Jurkat, Clone E6-1 (cell line): Measurements from ENCODE around the gene LIME1.

Source experiments
- DNase-seq: peaks from one replicate; pipeline ENCODE4 v3.0.0-alpha.2; 2011; ENCODE audit warnings: low read depth, low spot score
- H3K4me3 ChIP-seq: 2 replicates; pipeline ENCODE4 v1.5.1; 2011; ENCODE audit warnings: mild to moderate bottlenecking, low read length, control low read depth, moderate library complexity

LIME1 gene

GRCh38 chr20:63734946-63735858 is 1.3 kb upstream of the LIME1 start:
- DNase-seq = no peak

GRCh38 chr20:63736893-63737694 is 630 bp downstream of the LIME1 start:
- H3K4me3 ChIP-seq = peak overlapping the region; percentile 93
- no peak for DNase-seq

More at GRCh38 chr20:63734946-63735858, 1.3 kb upstream of the LIME1 start:
- H3K4me3 ChIP-seq = 0 out of 2 replicates have a peak overlapping the region, but pooled peaks have one; percentile 93

DNA sequence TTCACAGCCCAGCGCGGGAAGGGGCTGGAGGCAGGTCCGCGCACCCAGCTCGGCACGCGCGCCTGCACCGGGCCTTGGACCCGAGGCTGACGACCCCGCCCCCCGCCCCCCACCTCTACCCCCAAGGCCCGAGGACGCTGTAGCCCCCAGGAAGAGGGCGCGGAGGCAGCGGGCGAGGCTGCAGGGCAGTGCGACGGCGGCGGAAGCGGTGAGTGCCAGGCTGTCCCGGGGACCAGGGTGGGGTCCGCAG is 1.2 kb downstream of the LIME1 start:
- peak overlapping the region; percentile 93 for H3K4me3 ChIP-seq
- DNase-seq = no peak

GRCh38 chr20:63737945-63738686 is 1.7 kb downstream of the LIME1 start:
- no peak for DNase-seq
- peak overlapping the region; percentile 93 for H3K4me3 ChIP-seq

DNA sequence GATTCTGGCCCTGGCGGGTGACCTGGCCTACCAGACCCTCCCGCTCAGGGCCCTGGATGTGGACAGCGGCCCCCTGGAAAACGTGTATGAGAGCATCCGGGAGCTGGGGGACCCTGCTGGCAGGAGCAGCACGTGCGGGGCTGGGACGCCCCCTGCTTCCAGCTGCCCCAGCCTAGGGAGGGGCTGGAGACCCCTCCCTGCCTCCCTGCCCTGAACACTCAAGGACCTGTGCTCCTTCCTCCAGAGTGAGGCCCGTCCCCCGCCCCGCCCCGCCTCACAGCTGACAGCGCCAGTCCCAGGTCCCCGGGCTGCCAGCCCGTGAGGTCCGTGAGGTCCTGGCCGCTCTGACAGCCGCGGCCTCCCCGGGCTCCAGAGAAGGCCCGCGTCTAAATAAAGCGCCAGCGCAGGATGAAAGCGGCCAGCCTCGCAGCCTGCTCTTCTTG is 2.2 kb downstream of the LIME1 start:
- DNase-seq = no peak
- H3K4me3 ChIP-seq = peak overlapping the region; percentile 93

GRCh38 chr20:63739130-63740069 is 2.9 kb downstream of the LIME1 start, which contains the start of gene SLC2A4RG:
TSS of gene SLC2A4RG (plus strand) at chr20:63739776. CDS start at chr20:63739913, 137 bp downstream.
- DNase-seq = no peak
- peak within 1 kb of the TSS; percentile 93 for H3K4me3 ChIP-seq

DNA sequence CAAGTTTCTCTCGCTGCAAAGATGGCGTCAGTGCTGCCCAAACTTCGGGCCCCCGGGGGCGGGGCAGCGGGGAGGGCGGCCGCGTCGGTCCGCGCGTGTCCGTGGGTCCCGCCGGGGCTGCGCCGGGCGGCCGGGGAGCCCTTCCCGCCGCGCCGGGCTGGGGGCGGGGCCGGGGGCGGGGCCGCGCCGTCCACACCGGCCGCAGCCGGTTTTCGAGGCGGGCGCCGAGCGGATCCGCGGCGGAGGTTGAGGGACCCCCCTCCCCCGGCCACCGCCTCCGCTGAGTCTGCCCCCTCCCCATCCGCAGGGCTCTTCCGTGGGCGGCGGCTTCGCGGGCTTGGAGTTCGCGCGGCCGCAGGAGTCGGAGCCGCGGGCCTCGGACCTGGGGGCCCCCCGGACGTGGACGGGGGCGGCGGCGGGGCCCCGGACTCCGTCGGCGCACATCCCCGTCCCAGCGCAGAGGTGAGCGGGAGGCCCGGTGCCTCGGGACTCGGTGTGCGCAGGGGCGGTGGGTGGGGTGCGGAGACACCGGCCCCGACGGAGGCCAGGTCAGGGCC is 3.7 kb downstream of the LIME1 start:
- H3K4me3 ChIP-seq = no peak overlapping the region
- DNase-seq = no peak

DNA sequence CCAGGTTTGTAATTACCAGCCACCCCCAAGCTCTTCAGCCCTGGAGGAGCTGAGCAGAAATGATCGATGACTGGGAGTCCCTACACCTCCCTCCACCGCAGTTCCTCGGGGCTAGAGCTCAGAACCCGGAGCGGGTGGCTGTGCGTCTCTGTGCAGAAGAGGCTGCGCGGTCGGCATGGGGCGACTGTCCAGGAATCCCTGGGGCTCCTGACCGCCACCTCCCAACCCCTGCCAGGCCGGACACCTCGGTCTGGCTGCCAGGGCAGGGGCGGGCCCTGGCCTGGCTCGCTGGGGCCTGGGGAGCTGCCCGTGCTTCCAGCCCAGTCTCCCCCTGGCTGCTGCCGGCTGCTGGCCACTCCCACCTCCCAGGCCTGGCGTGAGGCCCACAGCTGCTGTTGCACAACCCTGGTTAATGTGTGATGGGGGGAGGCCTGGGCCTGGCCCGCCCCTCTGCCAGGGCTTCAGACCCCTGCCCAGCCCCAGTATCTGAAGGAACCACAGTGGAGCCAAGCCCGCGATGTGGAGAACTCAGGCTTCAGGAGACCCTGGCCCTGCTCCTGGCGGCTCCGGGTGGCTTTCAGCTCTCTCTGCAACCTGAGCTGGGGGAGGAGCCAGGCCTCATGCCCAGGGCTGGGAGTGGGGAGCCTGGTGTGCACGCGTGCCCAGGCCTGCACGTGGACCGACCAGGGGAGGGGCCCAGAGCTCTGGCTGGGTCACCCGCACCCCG is 4.3 kb downstream of the LIME1 start:
- DNase-seq = no peak
- no peak overlapping the region for H3K4me3 ChIP-seq

DNA sequence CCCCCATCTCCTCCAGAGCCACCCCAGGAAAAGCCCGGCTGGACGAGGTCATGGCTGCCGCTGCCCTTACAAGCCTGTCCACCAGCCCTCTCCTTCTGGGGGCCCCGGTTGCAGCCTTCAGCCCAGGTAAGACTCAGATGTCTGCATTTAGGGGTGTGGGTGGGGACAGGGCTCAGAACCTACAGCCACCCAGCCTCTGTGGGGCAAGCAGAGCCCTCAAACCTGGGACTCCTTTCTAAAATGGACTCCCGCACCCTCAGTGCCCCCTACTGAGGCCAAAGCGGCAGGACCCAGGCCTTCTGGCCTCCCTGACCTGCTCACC is 4.9 kb downstream of the LIME1 start:
- no peak overlapping the region for H3K4me3 ChIP-seq
- no peak for DNase-seq

DNA sequence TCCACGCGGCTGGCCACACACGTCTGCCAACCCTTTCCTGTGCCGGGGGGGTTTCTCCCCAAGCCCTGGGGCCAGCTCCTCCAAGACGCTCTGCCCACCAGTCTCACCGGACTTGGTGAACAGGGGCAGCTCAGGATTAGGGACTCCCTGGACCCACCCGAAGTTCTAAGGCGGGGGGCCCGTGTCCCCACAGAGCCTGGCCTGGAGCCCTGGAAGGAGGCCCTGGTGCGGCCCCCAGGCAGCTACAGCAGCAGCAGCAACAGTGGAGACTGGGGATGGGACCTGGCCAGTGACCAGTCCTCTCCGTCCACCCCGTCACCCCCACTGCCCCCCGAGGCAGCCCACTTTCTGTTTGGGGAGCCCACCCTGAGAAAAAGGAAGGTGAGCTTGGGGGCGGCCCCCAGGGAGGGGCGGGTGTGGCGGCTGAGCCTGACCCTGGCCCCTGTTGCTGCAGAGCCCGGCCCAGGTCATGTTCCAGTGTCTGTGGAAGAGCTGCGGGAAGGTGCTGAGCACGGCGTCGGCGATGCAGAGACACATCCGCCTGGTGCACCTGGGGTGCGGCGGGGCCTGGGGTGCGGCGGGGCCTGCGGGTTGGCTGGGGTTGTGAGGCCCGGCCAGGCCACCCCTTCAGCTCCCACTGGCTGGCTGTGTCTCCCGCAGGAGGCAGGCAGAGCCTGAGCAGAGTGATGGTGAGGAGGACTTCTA is 5.4 kb downstream of the LIME1 start:
- no peak for DNase-seq
- no peak overlapping the region for H3K4me3 ChIP-seq

GRCh38 chr20:63742381-63743024 is 6.0 kb downstream of the LIME1 start:
- no peak for DNase-seq
- no peak overlapping the region for H3K4me3 ChIP-seq

DNA sequence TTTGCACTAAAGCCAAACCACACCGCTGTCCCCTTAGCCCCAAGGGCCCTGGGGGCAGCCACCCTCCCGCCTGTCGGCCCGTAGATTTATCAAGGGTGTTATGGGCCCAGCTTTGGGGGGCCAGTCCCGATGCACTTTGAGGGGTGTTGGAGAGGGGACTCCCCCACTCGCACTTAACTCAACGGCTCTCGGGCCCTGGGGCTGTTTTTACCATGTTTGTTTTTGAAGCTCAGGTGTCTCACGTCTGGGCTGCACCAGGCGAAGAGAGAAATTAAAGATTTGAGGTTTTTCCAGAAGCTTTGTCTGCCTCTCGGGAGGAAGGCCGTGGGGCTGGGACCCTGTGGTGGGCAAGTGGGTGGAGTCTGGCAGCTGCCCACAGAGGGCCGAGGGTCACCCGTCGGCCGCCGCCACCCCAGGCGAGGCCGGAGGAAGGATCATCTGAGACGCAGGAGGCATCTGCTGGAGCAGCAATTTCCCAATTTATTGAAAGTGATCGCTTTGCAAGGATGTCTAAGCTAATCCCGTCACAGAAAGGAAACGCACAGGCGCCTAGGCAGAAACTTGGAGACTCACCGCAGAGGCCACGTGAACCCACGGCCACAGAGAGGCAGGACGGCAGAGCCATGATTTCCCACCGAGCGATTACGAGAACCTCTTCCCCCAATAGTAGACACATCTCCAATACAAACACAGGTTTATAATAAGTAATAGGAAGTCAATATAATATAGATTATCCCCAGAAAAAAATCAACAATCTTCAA is 6.9 kb downstream of the LIME1 start:
- no peak for DNase-seq
- no peak overlapping the region for H3K4me3 ChIP-seq

GRCh38 chr20:63744158-63744557 is 7.7 kb downstream of the LIME1 start:
- no peak overlapping the region for H3K4me3 ChIP-seq
- DNase-seq = no peak

GRCh38 chr20:63744574-63745423 is 8.3 kb downstream of the LIME1 start:
- no peak overlapping the region for H3K4me3 ChIP-seq
- DNase-seq = no peak

DNA sequence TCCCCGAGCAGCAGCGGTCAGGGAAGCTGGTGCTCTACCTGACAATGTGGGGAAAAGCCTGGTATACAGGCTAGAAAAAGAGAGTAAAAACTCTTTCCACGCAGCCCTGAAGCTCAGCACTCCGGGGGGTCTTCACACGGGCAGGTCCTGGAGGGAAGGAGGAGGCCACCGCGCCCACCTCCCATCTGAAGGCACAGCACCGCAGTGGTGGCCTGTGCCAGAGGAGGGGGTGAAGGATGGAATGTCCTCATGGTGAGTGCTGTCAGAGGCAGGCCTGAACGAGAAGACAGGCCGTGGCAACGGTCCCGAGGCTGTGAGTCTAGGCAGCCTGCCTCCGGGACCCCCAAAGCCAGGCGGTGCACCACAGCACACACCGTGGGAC is 9.0 kb downstream of the LIME1 start:
- DNase-seq = no peak
- H3K4me3 ChIP-seq = no peak overlapping the region
